GM18519 (cell line): ENCODE data around the gene CIRBP.

Experiments
- ATAC-seq: cut with Tn5 transposase; IDR thresholded peaks from one replicate; pipeline ENCODE4 v1.9.1; 2021; ENCODE audit warnings: mild to moderate bottlenecking, moderate library complexity; ENCODE audit not compliant: unreplicated experiment, low FRiP score

CIRBP gene

DNA sequence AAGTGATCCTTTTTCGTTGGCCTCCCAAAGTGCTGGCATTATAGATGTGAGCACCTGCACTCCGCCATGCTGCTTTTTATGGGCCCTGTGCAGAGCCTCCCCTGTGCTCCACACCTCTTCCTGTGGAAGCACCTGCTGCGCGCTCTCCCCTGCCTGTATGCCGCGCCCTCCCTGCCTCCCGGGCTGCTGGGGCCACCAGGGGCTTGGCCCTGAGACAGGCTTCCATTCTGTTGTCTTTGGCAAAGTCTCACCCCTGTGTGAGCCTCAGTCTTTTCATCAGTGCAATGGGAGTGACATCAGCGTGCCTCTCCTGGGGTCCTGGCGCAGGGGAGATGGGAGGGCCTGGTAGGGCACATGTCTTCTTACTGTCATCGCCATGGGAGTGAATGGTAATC, 7.5 kb downstream of the CIRBP start:
- no peak for ATAC-seq

DNA sequence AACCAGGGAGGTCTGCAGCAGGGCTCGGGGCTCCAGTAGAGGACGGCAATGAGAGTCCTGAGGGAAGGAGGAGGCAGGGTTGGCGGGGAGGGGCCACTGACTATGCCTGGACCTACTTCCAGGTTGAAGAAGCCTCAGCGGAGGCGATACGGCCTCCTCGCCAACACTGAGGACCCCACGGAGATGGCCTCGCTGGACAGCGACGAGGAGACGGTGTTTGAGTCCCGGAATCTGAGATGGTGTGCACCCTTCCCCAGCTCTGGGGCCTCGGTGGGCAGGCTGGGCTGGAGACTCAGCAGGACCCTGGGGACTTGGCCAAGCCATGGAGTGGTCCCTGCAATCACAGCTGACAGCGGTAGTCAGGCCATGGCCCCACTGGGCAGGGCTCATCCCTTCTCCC, 7.9 kb downstream of the CIRBP start:
- no peak for ATAC-seq

DNA sequence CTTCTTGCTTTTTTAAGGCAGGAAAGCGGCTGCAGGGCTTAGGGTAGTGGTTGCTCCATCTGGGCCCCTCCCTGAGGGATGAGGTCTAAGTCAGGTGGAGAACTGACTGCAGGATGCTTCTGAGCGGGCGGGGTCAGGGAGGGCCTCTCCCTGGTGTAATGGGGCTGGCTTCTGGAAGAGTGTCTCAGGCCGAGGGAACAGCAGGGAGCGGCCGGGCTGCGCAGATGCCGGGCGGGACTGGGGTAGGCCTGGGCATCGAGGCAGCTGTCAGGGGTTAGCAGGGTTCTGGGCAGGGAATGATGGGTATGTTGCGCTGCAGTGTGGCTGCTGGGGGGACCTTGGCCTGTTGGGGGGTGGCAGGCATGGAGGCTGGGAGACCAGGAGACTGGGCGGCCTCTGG, 8.9 kb downstream of the CIRBP start:
- ATAC-seq, result no peak

DNA sequence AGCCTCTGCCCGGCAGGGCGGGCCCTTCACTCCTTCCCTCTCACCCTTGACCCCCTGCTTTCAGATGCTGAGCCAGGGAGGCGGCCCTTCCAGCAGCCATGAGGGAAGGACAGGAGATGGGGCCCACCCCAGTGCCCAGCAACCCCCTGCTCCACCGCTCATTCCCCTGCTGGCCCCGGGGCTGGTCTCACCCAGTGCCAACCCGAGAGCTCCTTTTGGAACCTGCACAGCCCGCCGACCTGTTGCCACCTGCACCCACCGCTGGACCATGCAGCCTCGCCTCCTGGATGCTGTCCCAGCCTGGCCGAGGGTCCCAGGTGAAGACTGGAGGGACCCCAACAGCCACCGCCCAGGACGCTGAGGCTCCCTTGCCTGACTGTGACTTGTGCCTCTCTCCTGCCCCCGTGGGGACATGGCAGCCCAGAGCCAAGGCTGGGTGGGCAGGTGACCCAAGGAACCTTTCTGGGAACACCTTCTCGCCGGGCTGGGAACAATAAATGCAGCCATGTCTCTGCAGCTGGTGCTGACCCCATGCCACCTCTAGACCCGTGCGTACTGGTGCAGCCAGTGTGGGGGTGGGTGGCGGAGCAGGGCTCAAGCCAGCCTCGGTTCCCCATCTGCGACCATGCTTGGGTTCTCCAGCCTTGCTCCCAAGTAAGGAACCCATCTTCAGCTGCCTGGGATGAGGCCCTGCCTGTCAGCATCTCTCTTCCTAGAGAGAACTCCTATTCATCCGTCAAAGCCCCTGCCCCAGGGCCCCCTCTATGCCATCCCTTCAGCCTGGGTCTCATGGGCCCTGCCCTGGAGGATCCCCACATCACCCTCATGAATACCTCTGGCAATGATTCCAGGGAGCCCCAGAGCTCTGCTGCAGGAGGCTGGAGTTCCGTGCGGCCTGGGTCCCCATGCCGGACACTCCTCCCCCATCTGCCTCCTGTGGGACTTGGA, 9.9 kb downstream of the CIRBP start:
- ATAC-seq, result no peak

DNA sequence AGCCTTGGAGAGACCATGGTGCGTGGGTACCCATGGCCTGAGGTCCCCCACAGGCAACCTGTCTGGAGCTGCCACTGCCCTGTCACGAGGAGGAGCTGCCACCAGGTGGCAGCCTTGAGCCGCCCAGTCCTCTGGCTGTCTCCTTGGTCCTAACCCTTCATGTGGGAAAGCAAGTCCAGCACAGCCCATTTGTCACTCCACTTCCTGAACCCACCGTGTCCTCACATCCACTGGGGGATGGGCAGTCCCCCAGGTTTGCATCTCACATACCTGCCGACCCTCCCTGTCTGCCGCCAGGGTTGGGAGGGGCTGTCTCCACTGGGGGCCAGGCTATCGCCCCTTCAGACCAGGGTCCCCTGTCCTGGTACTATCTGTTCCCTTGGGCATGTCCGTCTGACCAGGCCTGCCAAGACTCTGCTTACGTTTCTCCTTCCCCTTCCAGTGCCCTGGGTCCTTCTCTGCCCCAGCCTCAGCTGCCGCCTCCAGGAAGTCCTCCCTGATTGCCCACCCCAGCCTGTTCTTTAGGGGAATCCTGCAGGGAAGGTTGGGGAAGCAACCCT, 10.7 kb downstream of the CIRBP start:
- ATAC-seq, result no peak

DNA sequence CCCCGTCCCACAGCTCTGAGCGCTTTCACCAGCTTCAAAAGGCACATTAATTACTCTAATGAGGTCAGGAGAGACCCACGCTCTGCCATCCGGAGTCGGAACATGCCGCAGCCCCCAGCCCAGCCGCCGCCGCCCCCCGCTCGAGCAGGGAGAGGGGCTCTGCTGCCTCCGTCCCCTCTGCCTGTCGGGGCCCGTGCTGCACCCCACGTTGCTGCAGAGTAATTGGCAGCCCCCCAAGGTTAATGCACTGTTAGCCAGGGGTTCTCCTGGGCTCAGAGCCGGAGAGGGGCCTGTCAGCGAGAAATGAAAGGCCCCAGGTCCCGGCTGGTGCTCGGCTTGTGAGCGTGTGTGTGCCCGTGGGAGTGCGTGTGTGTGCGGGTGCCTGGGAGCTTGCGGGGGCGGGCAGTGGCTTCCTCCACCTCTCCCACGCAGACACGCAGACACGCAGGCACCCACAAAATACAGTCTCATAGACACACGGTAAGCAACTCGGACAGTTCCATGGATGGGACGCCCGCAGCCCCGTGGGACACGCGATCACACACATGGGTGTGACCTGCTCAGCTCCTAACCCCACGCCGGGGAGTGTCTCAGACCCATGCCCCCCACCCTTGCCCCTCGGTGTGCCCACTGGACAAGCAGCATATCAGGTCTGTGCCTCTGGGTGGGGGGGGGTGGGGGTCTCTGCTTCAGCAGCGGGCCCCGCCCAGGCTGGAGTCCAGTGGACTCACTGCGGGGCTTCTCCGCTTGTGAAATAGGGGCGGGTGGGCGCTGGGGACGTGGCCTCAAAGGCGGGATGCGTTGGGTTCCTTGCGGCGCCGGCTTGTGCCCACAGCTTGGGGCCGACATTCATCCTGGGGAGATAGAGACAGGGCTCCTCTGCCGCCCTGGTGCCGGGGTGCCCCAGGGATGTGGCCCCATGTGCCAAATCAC, 11.8 kb downstream of the CIRBP start:
- ATAC-seq, result no peak

DNA sequence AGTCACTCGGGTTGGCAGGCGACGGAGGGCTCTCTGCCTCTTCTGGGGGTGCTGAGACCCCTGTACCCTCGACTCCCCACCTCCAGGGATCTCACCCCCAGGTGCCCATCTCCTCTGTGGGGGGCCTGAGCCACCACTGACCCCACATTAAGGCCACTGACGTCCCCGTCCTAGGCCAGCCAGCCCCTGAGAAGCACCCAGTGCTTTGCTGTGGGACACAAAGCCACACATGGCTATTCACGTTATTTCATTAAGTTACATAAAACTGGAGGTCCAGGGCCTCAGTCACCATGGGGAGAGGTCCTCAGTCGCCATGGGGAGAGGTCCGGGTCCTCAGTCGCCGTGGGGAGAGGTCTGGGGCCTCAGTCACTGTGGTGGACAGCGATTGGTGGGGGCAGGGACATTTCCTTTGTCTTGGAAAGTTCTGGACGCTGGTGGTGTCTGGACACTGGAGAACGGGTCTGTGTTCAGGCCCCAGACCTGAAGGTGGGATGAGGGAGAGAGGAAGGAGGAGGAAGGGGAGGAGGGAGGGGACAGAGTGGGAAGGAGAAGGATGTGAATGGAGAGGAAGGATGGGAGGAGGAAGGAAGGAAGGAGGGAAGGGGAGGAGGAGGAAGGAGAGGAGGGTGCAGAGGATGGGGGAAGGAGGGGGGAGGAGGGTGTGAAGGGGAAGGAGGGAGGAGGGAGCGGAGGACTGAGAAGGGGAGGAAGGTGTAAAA, 12.6 kb downstream of the CIRBP start:
- ATAC-seq, result no peak

DNA sequence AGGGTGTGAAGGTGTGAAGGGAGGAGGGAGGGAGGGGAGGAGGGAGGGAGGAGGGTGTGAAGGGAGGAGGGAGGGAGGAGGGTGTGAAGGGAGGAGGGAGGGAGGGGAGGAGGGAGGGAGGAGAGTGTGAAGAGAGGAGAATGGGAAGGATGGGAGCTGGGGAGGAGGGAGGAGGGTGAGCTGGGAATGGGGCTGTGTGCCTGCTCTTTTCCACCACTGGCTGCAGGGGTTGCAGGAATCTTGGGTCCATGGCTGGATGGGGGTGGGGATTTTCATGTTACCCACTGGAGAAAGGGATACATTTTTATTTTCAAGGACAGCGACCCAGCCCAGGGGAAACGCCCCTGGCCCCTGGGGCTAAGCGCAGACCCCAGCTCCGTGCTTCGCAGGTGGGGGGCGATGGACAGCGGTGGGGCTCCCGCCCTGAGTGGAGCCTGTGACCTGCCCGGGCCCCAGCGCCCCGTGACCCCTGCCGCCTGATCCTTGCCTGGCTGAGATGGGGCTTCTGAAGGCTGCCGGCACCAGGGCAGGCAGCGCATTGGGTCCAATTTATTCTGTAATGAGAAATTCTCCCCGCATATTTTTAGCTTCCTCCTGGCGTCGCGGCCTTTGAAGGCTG, 13.6 kb downstream of the CIRBP start:
- no peak for ATAC-seq

DNA sequence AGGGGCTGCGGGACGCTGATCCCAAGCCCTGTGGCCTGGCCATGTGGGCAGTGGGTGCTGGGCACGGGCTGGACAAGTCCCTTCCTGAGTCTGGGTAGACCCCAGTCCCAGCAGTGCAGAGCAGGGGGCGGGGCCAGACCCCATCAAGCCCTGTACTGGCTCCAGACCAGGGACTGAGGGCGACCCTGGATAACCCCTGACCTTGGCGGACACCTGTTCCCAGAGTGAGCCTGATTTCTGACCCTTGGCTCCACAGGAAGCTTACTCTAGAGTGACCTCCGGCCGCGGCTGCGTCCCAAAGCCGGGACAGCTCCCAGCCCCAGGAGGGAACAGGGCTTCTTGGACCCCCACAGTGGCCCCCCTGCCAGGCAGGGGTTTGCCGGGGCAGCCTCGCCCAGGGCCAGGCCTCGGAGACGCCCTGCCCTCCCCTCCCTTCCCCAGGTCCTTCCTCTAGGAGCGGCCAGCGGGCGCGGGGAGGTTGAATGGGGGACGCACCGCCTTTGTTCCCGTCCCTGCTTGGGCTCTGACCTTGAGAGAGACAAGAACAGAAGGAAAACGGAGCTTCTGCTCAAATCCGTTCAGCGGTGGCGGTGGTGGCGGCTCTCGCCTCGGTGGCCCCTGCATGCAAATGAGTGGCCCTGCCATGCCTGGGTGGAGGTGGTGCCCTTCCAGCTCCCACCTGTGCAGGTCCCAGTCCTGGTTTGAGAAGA, 14.2 kb downstream of the CIRBP start:
- ATAC-seq, result no peak

DNA sequence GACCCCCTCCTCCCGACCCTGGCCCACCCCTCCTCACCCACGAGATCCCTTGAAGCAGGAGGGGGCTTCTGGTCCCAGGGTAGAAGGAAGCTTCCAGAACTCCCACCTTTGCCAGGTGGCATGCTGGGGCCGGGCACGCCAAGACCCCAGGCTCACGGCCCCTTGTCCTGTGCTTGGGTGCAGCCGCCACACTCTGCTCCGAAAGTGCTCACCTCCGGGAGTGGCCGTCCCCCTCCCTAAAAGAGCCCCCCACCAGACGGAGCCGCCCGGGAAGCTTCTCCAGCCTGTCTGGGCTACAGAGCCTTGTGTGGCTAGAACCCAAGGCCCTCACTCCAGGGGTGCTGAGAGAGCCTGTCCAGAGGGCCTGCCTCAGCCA, 14.8 kb downstream of the CIRBP start:
- ATAC-seq, result no peak

DNA sequence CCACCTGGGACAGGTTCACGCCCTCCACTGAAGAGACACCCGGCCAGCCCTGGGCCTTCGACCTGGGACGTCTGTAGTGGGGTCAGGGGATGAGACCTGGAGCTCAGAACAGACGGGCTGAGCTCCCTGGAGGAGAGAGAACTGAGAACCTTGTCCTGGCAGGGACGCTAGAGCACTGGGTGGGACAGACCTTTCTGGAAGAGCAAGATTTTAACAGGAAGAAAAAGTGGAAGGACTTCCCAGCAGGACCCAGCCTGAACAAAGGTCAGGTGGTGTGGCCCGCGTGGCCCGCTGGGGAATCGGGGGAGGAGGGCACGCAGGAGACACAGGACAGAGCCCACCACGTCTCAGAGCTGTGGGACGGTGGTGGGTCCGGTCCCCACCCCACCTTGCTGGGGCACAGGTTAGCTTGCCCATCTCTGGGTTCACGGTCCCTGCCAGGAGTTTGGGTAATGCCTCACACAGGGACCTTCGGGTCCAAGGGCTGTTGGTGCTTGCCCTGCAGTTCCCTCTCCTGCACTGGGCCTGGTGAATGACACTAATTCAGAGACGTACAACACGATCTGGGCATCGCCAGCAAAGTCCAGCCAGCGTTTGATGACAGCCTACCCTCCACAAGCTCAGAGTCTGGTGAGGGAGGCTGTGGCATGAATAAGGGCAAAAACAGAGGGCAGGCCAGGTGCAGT, 15.3 kb downstream of the CIRBP start:
- ATAC-seq, result no peak

DNA sequence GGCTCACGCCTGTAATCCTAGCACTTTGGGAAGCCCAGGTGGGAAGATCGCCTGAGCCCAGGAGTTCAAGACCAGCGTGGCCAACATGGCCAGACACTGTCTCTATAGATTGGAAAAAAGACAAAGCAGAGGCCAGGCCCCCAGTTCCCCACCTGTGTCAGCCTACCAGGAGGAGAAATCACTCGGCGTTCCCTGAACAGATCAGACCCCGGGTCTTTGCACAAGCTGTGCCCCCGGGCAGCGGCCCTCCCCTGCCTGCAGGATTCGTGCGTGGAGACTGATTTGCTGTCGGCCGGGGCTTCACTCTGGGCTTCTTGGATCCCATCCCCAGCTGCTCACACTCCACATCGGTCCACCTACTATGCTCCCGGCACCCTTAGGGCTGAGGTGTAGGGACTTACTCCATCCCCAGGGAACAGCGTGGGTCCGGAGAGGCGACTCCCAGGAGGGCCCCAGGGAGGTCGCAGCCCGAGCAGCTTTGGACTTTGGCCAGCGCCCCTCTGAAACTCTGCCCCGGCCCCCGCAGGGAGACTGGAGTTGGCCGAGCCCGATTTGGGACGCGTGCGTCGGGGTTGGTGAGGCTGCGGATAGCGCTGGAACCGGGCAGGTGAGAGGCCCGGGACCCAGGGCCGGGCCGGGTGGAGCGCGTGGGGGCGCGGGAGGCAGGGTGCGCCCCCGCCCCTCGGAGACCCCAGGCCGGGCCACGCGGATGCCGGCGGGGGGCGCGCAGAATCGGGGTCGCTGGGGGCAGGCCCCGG, 16.0 kb downstream of the CIRBP start:
- ATAC-seq, result no peak

DNA sequence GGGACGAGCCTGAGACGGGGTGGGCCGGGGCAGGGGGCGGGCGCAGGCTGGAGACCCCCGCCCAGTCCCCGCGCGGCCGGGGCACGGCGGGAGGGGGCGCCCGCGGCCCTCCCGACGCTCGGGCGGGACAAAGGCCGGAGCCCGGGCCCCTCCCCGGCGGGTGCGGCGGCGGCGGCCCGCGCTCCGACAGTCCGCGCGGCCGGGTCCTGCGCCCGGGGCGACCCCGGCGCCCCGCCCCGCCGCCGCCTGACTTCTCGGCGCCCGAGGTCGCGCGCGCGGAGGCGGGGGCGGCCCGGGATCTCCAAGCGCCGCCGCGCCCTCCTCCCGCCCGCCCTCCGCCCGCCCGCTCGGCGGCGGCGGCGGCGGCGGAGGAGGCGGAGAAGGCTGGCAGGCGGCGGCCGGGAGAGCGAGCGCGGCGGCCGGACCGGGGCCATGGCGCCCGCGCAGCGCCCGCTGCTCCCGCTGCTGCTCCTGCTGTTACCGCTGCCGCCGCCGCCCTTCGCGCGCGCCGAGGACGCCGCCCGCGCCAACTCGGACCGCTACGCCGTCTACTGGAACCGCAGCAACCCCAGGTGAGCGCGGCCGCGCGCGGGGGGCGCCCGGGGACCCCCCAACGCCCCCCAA, 16.7 kb downstream of the CIRBP start, which contains the start of gene EFNA2:
EFNA2 (plus strand) TSS at position 137 of the 624 bp plus-strand sequence; CDS start at position 433, 296 bp downstream.
- ATAC-seq, result no peak

DNA sequence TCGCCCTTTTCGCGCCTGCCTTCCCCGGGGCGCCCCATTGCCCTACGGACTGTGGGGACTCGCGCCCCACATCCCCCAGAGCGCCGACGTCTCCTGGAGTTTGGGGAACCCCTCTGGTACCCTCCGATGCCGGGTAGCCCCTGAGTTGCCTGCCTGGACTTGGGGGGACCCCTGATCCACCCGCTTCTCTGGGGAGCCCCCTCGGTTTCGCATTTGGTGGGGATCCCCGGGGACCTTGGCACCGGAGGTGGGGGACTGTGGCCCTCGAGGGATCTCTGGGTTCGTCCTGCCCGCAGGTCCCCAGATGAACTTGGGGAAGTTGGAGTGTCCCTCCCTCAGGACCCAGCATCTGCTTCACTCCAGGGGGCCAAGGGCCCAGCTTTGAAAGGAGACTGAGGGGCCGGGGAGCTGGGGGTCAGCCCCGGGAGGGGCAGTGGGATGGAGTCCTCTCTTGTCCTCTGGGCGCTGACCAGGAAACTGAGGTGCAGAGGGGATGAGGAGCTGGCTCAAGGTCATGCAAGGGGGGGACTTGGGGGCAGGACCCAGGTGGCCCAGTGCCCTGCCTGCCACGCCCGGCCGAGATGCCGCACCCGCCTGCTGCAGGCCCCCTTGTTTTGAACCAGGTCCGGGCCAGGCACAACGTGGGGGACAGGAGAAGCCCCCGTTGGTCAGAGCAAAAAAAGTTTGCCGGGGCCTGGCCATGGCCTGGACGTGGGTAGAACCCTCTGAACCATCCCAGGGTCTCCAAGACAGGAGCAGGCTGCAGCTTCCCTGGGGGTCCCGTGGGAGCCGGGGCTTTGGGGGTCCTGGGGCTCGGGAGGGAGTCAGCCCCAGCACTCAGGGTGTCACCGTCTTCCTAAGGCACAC, 17.6 kb downstream of the CIRBP start:
- ATAC-seq, result no peak

DNA sequence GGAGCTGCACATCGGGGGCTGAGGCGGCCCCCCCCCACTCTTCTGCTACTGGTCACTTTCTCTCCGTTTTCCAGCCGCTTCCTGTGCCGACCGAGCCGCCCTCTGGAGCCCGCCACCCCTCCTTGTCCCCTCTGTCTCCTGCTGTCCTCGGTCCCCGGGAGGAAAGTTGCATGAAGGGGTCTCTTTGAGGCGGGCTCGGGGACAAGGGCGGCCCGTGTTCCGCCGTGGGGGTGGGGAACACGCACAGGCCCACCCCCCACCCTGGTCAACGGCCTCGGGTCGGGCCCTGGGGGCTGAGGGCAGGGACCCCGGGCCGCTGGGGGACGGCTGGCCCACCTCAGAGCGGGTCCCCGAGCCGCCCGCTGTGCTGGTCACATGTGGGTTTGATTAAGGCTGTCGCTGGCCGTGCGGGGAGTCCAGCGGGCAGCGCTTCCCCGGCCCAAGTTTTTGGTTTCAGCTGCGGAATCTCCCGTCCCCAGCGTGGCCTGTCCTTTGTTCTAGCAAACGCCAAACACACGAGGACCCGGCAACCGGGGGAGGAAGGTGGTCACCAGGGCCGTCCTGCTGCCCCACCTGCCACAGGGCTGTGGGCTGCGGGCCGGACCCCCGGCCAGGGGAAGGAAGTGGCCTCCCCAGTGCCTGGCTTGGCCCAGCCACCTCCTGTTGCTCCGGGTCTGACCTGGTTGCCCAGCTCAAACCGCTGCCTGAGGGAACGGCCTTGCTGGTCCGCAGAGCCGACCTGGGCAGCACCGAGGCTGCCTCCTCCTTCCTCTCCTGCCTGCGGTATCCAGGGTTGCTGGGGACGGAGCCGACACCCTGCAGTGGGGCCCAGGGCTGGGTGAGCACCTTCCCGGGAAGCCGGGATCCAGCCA, 18.5 kb downstream of the CIRBP start:
- no peak for ATAC-seq

DNA sequence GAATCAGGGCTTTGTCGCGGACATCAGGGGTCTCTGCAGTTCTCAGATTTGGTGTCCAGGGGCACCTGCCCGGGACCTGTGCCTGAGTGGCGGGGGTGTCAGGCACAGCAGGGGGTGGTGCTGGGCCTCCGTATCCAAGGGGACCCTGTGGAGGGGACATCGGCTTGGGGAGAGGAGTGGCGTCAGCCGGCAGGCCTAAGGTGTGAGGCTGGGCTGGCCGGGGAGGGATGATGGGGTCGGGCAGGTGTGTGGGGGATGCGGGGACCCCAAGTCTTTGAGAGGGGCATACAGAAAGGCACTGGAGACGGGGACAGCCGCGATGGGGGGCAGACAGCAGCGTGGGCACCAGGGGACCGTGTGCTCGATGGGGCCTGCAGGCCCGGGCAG, 19.1 kb downstream of the CIRBP start:
- ATAC-seq, result no peak
